Measurements from ENCODE around the gene HSPB6. TPM values are rescaled to one million over a fixed set of nuclear protein-coding genes. Genes with fewer than 3 reads are reported as not detected.

HSPB6 gene
- total and polyA plus RNA-seq, 8 donors, result 38.3 to 91.7 (median 66.5) TPM

- ATAC-seq (peak; percentile 39), DNase-seq (peak; percentile 81 to 92 (median 84))
- intact Hi-C loops (cut with DNase I), result no loop called here
- no peak for TF ChIP-seq CTCF (IDR thresholded peaks at IDR 0.05)
- Histone ChIP-seq H3K27ac (peak overlapping the region; percentile 86 to 94), H3K27me3 (peaks cover 0 to 21% of the 10 kb centered on the region in 2 donors), H3K4me3 (peak overlapping the region; percentile 19 to 92), H3K9me3 (no peaks in the 10 kb centered on the region), H3K36me3 (peaks cover 0 to 38% of the 10 kb centered on the region in 2 donors), H3K4me1 (peaks cover 13 to 41% of the 10 kb centered on the region in 2 donors)
Measured at GRCh38 chr19:35757231-35757748, 461 bp upstream of the HSPB6 start.

- peak overlapping the region; percentile 86 to 94 for H3K27ac ChIP-seq
- peaks cover 0 to 40% of the 10 kb centered on the region in 2 donors for H3K36me3 ChIP-seq
- DNase-seq (peak in 2 of 4 donors; percentile 69 to 84), ATAC-seq (peak; percentile 7)
- intact Hi-C loops (cut with DNase I), result no loop called here
- no peak for TF ChIP-seq CTCF (IDR thresholded peaks at IDR 0.05)
- H3K4me3 ChIP-seq, result peak overlapping the region; percentile 21 to 92
- peaks cover 0 to 21% of the 10 kb centered on the region in 2 donors for H3K27me3 ChIP-seq
- no peaks in the 10 kb centered on the region for H3K9me3 ChIP-seq
- H3K4me1 ChIP-seq, result peaks cover 13 to 41% of the 10 kb centered on the region in 2 donors
Measured at GRCh38 chr19:35755550-35756376, 1.1 kb downstream of the HSPB6 start.

DNA sequence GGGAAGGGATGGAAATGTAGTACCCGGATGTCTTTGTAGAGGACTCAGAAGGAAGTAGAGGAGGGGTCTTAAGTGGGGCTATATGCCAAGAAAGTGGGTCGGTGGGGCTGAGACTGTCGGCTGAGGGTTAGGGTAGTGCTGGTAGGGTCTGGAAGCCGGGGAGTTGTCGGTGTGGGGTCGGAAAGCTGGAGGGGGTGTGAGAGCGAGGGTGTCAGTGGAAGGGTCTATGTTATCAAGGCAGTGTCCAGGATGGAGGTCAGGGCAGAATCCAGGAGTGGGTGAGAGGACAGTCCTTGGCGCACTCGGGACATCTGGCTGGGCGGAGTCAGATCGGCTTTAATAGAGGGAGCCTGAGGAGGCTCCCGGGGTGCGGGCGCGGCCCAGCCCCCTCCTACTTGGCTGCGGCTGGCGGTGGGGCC lies 1.7 kb downstream of the HSPB6 start:
- Histone ChIP-seq H3K4me1 (peaks cover 13 to 44% of the 10 kb centered on the region in 2 donors), H3K4me3 (peak overlapping the region; percentile 21 to 92), H3K27ac (peak overlapping the region in 1 of 2 donors; percentile 94), H3K27me3 (peaks cover 0 to 21% of the 10 kb centered on the region in 2 donors), H3K36me3 (peaks cover 0 to 40% of the 10 kb centered on the region in 2 donors), H3K9me3 (no peaks in the 10 kb centered on the region)
- intact Hi-C loops (cut with DNase I), result no loop called here
- DNase-seq, result no peak
- ATAC-seq, result no peak
- no peak for TF ChIP-seq CTCF (IDR thresholded peaks at IDR 0.05)

- Histone ChIP-seq H3K4me1 (peaks cover 13 to 45% of the 10 kb centered on the region in 2 donors), H3K36me3 (peaks cover 0 to 40% of the 10 kb centered on the region in 2 donors), H3K27me3 (peaks cover 0 to 21% of the 10 kb centered on the region in 2 donors), H3K9me3 (no peaks in the 10 kb centered on the region), H3K4me3 (no peak overlapping the region), H3K27ac (no peak overlapping the region)
- intact Hi-C loops (cut with DNase I), result no loop called here
- DNase-seq, result no peak
- no peak for TF ChIP-seq CTCF (IDR thresholded peaks at IDR 0.05)
- ATAC-seq, result no peak
Measured at GRCh38 chr19:35754370-35755130, 2.3 kb downstream of the HSPB6 start.

All from left lung (tissue), 10 donors.